Pancreas (tissue), 10 donors: Measurements from ENCODE around the gene TAF6. TPM values are rescaled to one million over a fixed set of nuclear protein-coding genes. Genes with fewer than 3 reads are reported as not detected.

Source experiments
- ATAC-seq, 4 donors: fragments of 200-7000 bp; cut with Tn5 transposase; one replicate each; pipeline versions ENCODE4 v1.8.0 to v1.9.1; 2020; ENCODE audit warnings: mild to moderate bottlenecking in 4 of 4, moderate library complexity in 4 of 4
- DNase-seq, 6 donors: peaks; one replicate each; pipeline ENCODE4 v3.0.0-alpha.2; 2020
- FAIRE-seq: peaks from 2 replicates; lab custom pipeline; 2012; peaks lifted over from hg19 to GRCh38; lab: Jason Lieb, UNC
- H3K27ac ChIP-seq, 4 donors: fragments of 200-600 bp; sonication (generic); 1 replicate in 3 of 4; 2 replicates in 1 of 4; pipeline versions ENCODE4 v1.5.0 to v1.8.0; 2020
- H3K27me3 ChIP-seq, 4 donors: fragments of 200-600 bp; one replicate each; pipeline ENCODE4 v1.8.0; 2021
- H3K36me3 ChIP-seq, 3 donors: fragments of 200-600 bp; sonication (generic) in 1 of 3; one replicate each; pipeline versions ENCODE4 v1.5.0 to v1.8.0; 2020 to 2021
- H3K4me1 ChIP-seq, 3 donors: fragments of 200-600 bp; one replicate each; pipeline ENCODE4 v1.8.0; 2021
- H3K4me3 ChIP-seq, 4 donors: fragments of 200-600 bp; sonication (generic) in 2 of 4; one replicate each; pipeline versions ENCODE4 v1.5.0 to v1.8.0; 2020 to 2021
- H3K9me3 ChIP-seq, 4 donors: fragments of 200-600 bp; one replicate each; pipeline ENCODE4 v1.8.0; 2021
- CTCF ChIP-seq, 4 donors: fragments of 200-600 bp; sonication (generic) in 3 of 4; IDR thresholded peaks; one replicate each; pipeline versions ENCODE4 v1.5.0 to v1.8.0; 2021; ENCODE audit warnings: antibody characterized with exemption in 4 of 4
- WGBS, 2 donors: extraction: QIAGEN DNeasy Blood & Tissue Kit; methylation state at CpG; one replicate each; pipeline ENCODE4 v1.1.7; 2013; 5-methylcytosine and 5-hydroxymethylcytosine counted together
- intact Hi-C, 3 donors: fragments of 100-400 bp; cut with DNase I; formaldehyde crosslinking; loops; one replicate each; pipeline versions ENCODE4 v1.11.1 to v1.14.2; 2022
- microRNA-seq, 2 donors: library from miRNA; unstranded; fragments of <30 nt; microRNA quantifications; one replicate each; pipeline versions ENCODE4 to v1.1.0, GENCODE V29; 2019 to 2020
- polyA plus RNA-seq, 2 donors: library from polyadenylated mRNA; stranded (reverse); fragments of 200-250 nt; gene quantifications; one replicate each; pipeline ENCODE4 v1.2.3, GENCODE V29; 2013
- total RNA-seq, 6 donors: library from RNA; stranded (reverse); fragmentation: NEBNext Ultra II Directional in 4 of 6; extraction: Animal tissue kit (Norgen Biotek cat#: 25700) in 4 of 6; gene quantifications; one replicate each; pipeline versions ENCODE4 v1.2.1 to v1.2.4, GENCODE V29; 2021 to 2023
- donor health status: healthy with polysubstance abuse.
- donor health status: DM: no; HTN: no; CAD: no; lungs with moderate emphysema.
- donor health status: DM: no; HTN: no; CAD: no.
- donor health status: control.
- donor health status: control.
- donor health status: Bipolar disorder and iron deficiency.
- donor health status: DM: yes; HTN: yes; CAD: no.
- donor health status: DM: no; HTN: no; CAD: no.
- donor health status: DM: no; HTN: no; CAD: no.
- donor health status: DM: yes; HTN: yes; CAD: no.

TAF6 gene
- total and polyA plus RNA-seq, 8 donors, result 11.7 to 39.6 (median 15.3) TPM

- Histone ChIP-seq H3K9me3 (no peaks in the 10 kb centered on the region), H3K36me3 (peaks cover 0 to 38% (median 10%) of the 10 kb centered on the region in 3 donors), H3K27me3 (no peaks in the 10 kb centered on the region), H3K27ac (no peak overlapping the region), H3K4me3 (no peak overlapping the region), H3K4me1 (no peaks in the 10 kb centered on the region)
- WGBS, 2 donors, result 83 to 89% methylated on average over 4 to 5 of the region's 5 CpGs
- no peak for DNase-seq
- FAIRE-seq, result no peak
- TF ChIP-seq CTCF (IDR thresholded peaks at IDR 0.05), result no peak
- intact Hi-C loops, result loop anchor here in 1 of 3 donors (5.0 to 10.0 kb wide), 2 partner anchors 67 to 134 kb away; partner anchors contain the start of gene GJC3
- no peak for ATAC-seq
Observed at GRCh38 chr7:100059251-100059739, 59.9 kb downstream of the TAF6 start.

Small RNA genes lying within 50 kb of the gene (microRNA-seq; reads per million reads assigned to microRNA genes)
- gene MIR106B, result 880 to 1,363 reads per million in 2 donors
- gene MIR25, result 326 to 479 reads per million in 2 donors
- gene MIR4658, result 0 to 0.88 reads per million in 2 donors
- 868 to 1,951 reads per million in 2 donors for gene MIR93

Other genes starting within 250 kb of the TAF6 start
- gene OR2AE1, start 242.3 kb downstream of the TAF6 start, total RNA-seq, result not detected
- not detected for gene OR2AE1, start 242.3 kb downstream of the TAF6 start, polyA plus RNA-seq
- gene TRIM4, start 199.8 kb downstream of the TAF6 start, total RNA-seq, result 10 to 100 TPM; 13.8 to 18.6 (median 16.4) TPM
- 10 to 100 TPM in 1 of 2 donors, 1 to 10 TPM in 1; 9.4 to 13.4 TPM for gene TRIM4, start 199.8 kb downstream of the TAF6 start, polyA plus RNA-seq
- 1 to 10 TPM in 4 of 6 donors, under 1 TPM in 2; 0.37 to 8.7 (median 4.7) TPM for gene GJC3, start 189.7 kb downstream of the TAF6 start, total RNA-seq
- gene GJC3, start 189.7 kb downstream of the TAF6 start, polyA plus RNA-seq, result 1 to 10 TPM; 4.2 to 4.6 TPM
- gene AZGP1, start 143.3 kb downstream of the TAF6 start, total RNA-seq, result 100 to 1,000 TPM; 174 to 262 (median 214) TPM
- 100 to 1,000 TPM; 362 to 686 TPM for gene AZGP1, start 143.3 kb downstream of the TAF6 start, polyA plus RNA-seq
- gene ZKSCAN1, start 103.8 kb downstream of the TAF6 start, total RNA-seq, result 10 to 100 TPM; 52.6 to 86.0 (median 68.2) TPM
- 10 to 100 TPM; 24.2 to 28.9 TPM for gene ZKSCAN1, start 103.8 kb downstream of the TAF6 start, polyA plus RNA-seq
- gene ZSCAN21, start 69.6 kb downstream of the TAF6 start, total RNA-seq, result 1 to 10 TPM; 3.8 to 9.6 (median 6.2) TPM
- 10 to 100 TPM in 1 of 2 donors, 1 to 10 TPM in 1; 8.3 to 11.8 TPM for gene ZSCAN21, start 69.6 kb downstream of the TAF6 start, polyA plus RNA-seq
- 10 to 100 TPM in 5 of 6 donors, 1 to 10 TPM in 1; 9.6 to 21.2 (median 13.2) TPM for gene ZNF3, start 37.6 kb downstream of the TAF6 start, total RNA-seq
- gene ZNF3, start 37.6 kb downstream of the TAF6 start, polyA plus RNA-seq, result 10 to 100 TPM; 15.8 to 21.1 TPM
- 10 to 100 TPM; 34.6 to 44.0 (median 38.3) TPM for gene COPS6, start 30.4 kb downstream of the TAF6 start, total RNA-seq
- gene COPS6, start 30.4 kb downstream of the TAF6 start, polyA plus RNA-seq, result 10 to 100 TPM; 46.0 to 82.0 TPM
- 10 to 100 TPM; 21.7 to 38.4 (median 24.1) TPM for gene MCM7, start 18.0 kb downstream of the TAF6 start, total RNA-seq
- gene MCM7, start 18.0 kb downstream of the TAF6 start, polyA plus RNA-seq, result 10 to 100 TPM; 63.1 to 77.0 TPM
- 10 to 100 TPM in 5 of 6 donors, 1 to 10 TPM in 1; 8.6 to 14.6 (median 10.9) TPM for gene AP4M1, start 17.7 kb downstream of the TAF6 start, total RNA-seq
- 10 to 100 TPM; 23.5 to 25.4 TPM for gene AP4M1, start 17.7 kb downstream of the TAF6 start, polyA plus RNA-seq
- 1 to 10 TPM; 1.8 to 6.5 (median 2.8) TPM for gene CNPY4, start 276 bp upstream of the TAF6 start, total RNA-seq
- gene CNPY4, start 276 bp upstream of the TAF6 start, polyA plus RNA-seq, result 10 to 100 TPM in 1 of 2 donors, 1 to 10 TPM in 1; 4.7 to 10.8 TPM
- gene MBLAC1, start 7.6 kb upstream of the TAF6 start, total RNA-seq, result 1 to 10 TPM; 1.1 to 2.1 (median 1.7) TPM
- 1 to 10 TPM; 2.1 to 3.7 TPM for gene MBLAC1, start 7.6 kb upstream of the TAF6 start, polyA plus RNA-seq
- 10 to 100 TPM; 43.8 to 57.3 (median 51.8) TPM for gene LAMTOR4, start 29.6 kb upstream of the TAF6 start, total RNA-seq
- gene LAMTOR4, start 29.6 kb upstream of the TAF6 start, polyA plus RNA-seq, result 100 to 1,000 TPM; 147 to 209 TPM
- gene TRAPPC14, start 39.4 kb upstream of the TAF6 start, total RNA-seq, result 10 to 100 TPM in 2 of 6 donors, 1 to 10 TPM in 4; 5.1 to 15.7 (median 8.8) TPM
- 10 to 100 TPM; 32.1 to 34.6 TPM for gene TRAPPC14, start 39.4 kb upstream of the TAF6 start, polyA plus RNA-seq
- 1 to 10 TPM in 2 of 6 donors, under 1 TPM in 4; 0.28 to 8.9 (median 0.69) TPM for gene GAL3ST4, start 49.3 kb upstream of the TAF6 start, total RNA-seq
- gene GAL3ST4, start 49.3 kb upstream of the TAF6 start, polyA plus RNA-seq, result under 1 TPM; 0.45 to 0.65 TPM
- gene GPC2, start 58.0 kb upstream of the TAF6 start, total RNA-seq, result 1 to 10 TPM in 1 of 6 donors, under 1 TPM in 5; 0.12 to 2.5 (median 0.51) TPM
- gene GPC2, start 58.0 kb upstream of the TAF6 start, polyA plus RNA-seq, result under 1 TPM; 0.59 to 0.68 TPM
- gene STAG3, start 58.6 kb upstream of the TAF6 start, total RNA-seq, result 1 to 10 TPM in 2 of 6 donors, under 1 TPM in 4; 0.19 to 1.2 (median 0.94) TPM
- gene STAG3, start 58.6 kb upstream of the TAF6 start, polyA plus RNA-seq, result under 1 TPM; 0.99 TPM
- under 1 TPM in 2 of 6 donors, not detected in 4; 0.22 to 0.34 TPM for gene PVRIG, start 100.6 kb upstream of the TAF6 start, total RNA-seq
- gene PVRIG, start 100.6 kb upstream of the TAF6 start, polyA plus RNA-seq, result under 1 TPM in 1 of 2 donors, not detected in 1; 0.09 TPM
- not detected for gene SPDYE3, start 188.3 kb upstream of the TAF6 start, total RNA-seq
- under 1 TPM; 0.08 to 0.09 TPM for gene SPDYE3, start 188.3 kb upstream of the TAF6 start, polyA plus RNA-seq
- 10 to 100 TPM; 14.7 to 33.6 (median 20.1) TPM for gene PILRB, start 238.8 kb upstream of the TAF6 start, total RNA-seq
- gene PILRB, start 238.8 kb upstream of the TAF6 start, polyA plus RNA-seq, result 100 to 1,000 TPM; 202 to 218 TPM